GM12873 (cell line): ENCODE results near the gene FYTTD1.

Experiments
- CTCF ChIP-seq: IDR thresholded peaks from 2 replicates; pipeline ENCODE4 v1.5.1; 2012; ENCODE audit warnings: low read depth, mild to moderate bottlenecking, moderate library complexity, low read length, control low read depth; ENCODE audit not compliant: insufficient read depth; ENCODE audit errors: missing control alignments

Gene FYTTD1

GRCh38 chr3:197749601-197750395 lies at the start of gene FYTTD1:
TSS of gene FYTTD1 (plus strand) at chr3:197749883. CDS start at chr3:197749972, 89 bp downstream.
- peak; percentile 61 for TF ChIP-seq CTCF

- no peak for TF ChIP-seq CTCF
These were observed 49.6 kb upstream of the FYTTD1 start for GRCh38 chr3:197700095-197700494.

- no peak for TF ChIP-seq CTCF
These were observed 47.8 kb upstream of the FYTTD1 start for GRCh38 chr3:197701841-197702240.

GRCh38 chr3:197706658-197707057 lies 43.0 kb upstream of the FYTTD1 start:
- TF ChIP-seq CTCF: no peak

- TF ChIP-seq CTCF: no peak
These were observed 40.5 kb upstream of the FYTTD1 start for GRCh38 chr3:197709135-197709534.

- no peak for TF ChIP-seq CTCF
These were observed 37.5 kb upstream of the FYTTD1 start for GRCh38 chr3:197711973-197712707.

- TF ChIP-seq CTCF: no peak
These were observed 36.2 kb upstream of the FYTTD1 start for GRCh38 chr3:197713477-197713822.
